Activated naive CD8-positive, alpha-beta T cell treated with anti-CD3 and anti-CD28 coated beads, Interleukin-2, amount 50 U/mL, for 16 hours (primary cell): ENCODE measurements around the gene FBXO42.
"Not testable (repeated sequence)": the region's sequence is repeated elsewhere in the genome, so short reads cannot be mapped to it uniquely, and the experiment has no call there.

Source experiments
- DNase-seq: peaks from one replicate; pipeline ENCODE4 v3.0.0-alpha.2; 2020; ENCODE audit warnings: low read depth, low spot score

FBXO42 gene

GRCh38 chr1:16266411-16267118 lies 85.7 kb downstream of the FBXO42 start:
- DNase-seq, result no peak

- no peak for DNase-seq
Measured at GRCh38 chr1:16262067-16262466, 90.2 kb downstream of the FBXO42 start.

GRCh38 chr1:16260814-16261213 lies 91.5 kb downstream of the FBXO42 start:
- no peak for DNase-seq

GRCh38 chr1:16258591-16259135 lies 93.6 kb downstream of the FBXO42 start:
- DNase-seq, result no peak

- DNase-seq, result no peak
Measured at GRCh38 chr1:16257968-16258367, 94.3 kb downstream of the FBXO42 start.

GRCh38 chr1:16257556-16257955 lies 94.7 kb downstream of the FBXO42 start:
- DNase-seq, result not testable (repeated sequence)

- no peak for DNase-seq
Measured at GRCh38 chr1:16256478-16256877, 95.8 kb downstream of the FBXO42 start.

- DNase-seq, result no peak
Measured at GRCh38 chr1:16254263-16254928, 97.9 kb downstream of the FBXO42 start.

GRCh38 chr1:16253332-16253922 lies 98.9 kb downstream of the FBXO42 start:
- no peak for DNase-seq

GRCh38 chr1:16252912-16253311 lies 99.4 kb downstream of the FBXO42 start:
- DNase-seq, result no peak

- no peak for DNase-seq
Measured at GRCh38 chr1:16251381-16251780, 100.9 kb downstream of the FBXO42 start.

- no peak for DNase-seq
Measured at GRCh38 chr1:16250524-16251251, 101.6 kb downstream of the FBXO42 start.

- DNase-seq, result no peak
Measured at GRCh38 chr1:16249596-16250241, 102.6 kb downstream of the FBXO42 start.

- no peak for DNase-seq
Measured at GRCh38 chr1:16248603-16249516, 103.4 kb downstream of the FBXO42 start.

- DNase-seq, result no peak
Measured at GRCh38 chr1:16248007-16248436, 104.3 kb downstream of the FBXO42 start.

- DNase-seq, result no peak
Measured at GRCh38 chr1:16247441-16247840, 104.8 kb downstream of the FBXO42 start.

- DNase-seq, result no peak
Measured at GRCh38 chr1:16246961-16247360, 105.3 kb downstream of the FBXO42 start.

- not testable (repeated sequence) for DNase-seq
Measured at GRCh38 chr1:16246239-16246638, 106.0 kb downstream of the FBXO42 start.

GRCh38 chr1:16245476-16246196 lies 106.6 kb downstream of the FBXO42 start:
- no peak for DNase-seq
